Femur (tissue), 1 donor: ENCODE results near the gene PRPF6.

Source experiments
- DNase-seq: peaks from one replicate; pipeline ENCODE4 v3.0.0-alpha.2; 2017

The PRPF6 gene

GRCh38 chr20:64049878-64050260 lies 68.9 kb downstream of the PRPF6 start:
- no peak for DNase-seq

GRCh38 chr20:64050261-64051032 lies 69.5 kb downstream of the PRPF6 start:
- DNase-seq, result no peak

- DNase-seq, result no peak
Measured at GRCh38 chr20:64051033-64051452, 70.1 kb downstream of the PRPF6 start.

GRCh38 chr20:64051561-64052325 lies 70.8 kb downstream of the PRPF6 start:
- DNase-seq, result no peak

- no peak for DNase-seq
Measured at GRCh38 chr20:64052326-64052722, 71.4 kb downstream of the PRPF6 start.

GRCh38 chr20:64052987-64053840 lies 72.3 kb downstream of the PRPF6 start:
- DNase-seq, result no peak

- peak; percentile 85 for DNase-seq
Measured at GRCh38 chr20:64053841-64054661, 73.1 kb downstream of the PRPF6 start.

GRCh38 chr20:64055396-64055892 lies 74.5 kb downstream of the PRPF6 start:
- DNase-seq, result no peak

- DNase-seq, result peak; percentile 68
Measured at GRCh38 chr20:64055893-64056638, 75.1 kb downstream of the PRPF6 start.

GRCh38 chr20:64056639-64056888 lies 75.6 kb downstream of the PRPF6 start:
- DNase-seq, result no peak

GRCh38 chr20:64056889-64057627 lies 76.1 kb downstream of the PRPF6 start:
- DNase-seq, result no peak

GRCh38 chr20:64057628-64058498 lies 76.9 kb downstream of the PRPF6 start:
- peak; percentile 80 for DNase-seq

- no peak for DNase-seq
Measured at GRCh38 chr20:64058536-64058935, 77.6 kb downstream of the PRPF6 start.

GRCh38 chr20:64062276-64062595 lies 81.3 kb downstream of the PRPF6 start:
- DNase-seq, result no peak

- DNase-seq, result peak; percentile 98
Measured at GRCh38 chr20:64062596-64063388, 81.9 kb downstream of the PRPF6 start, which contains the start of gene TCEA2. Gene TCEA2, plus strand, starts transcription at chr20:64063198. Its CDS starts 115 bp downstream, at chr20:64063313.

- DNase-seq, result no peak
Measured at GRCh38 chr20:64063389-64064144, 82.6 kb downstream of the PRPF6 start.

- DNase-seq, result no peak
Measured at GRCh38 chr20:64064145-64064698, 83.3 kb downstream of the PRPF6 start.
